Panc1 (cell line): ENCODE measurements around the gene MARCHF3.

ENCODE experiments used
- SIN3A ChIP-seq: IDR thresholded peaks from 2 replicates; pipeline ENCODE4 v1.6.1; 2012; ENCODE audit warnings: low read depth, mild to moderate bottlenecking, low read length, moderate library complexity, borderline replicate concordance; ENCODE audit not compliant: insufficient read depth
- TCF7L2 ChIP-seq: IDR thresholded peaks from 2 replicates; pipeline ENCODE4 v1.6.1; 2011; ENCODE audit warnings: mild to moderate bottlenecking, low read depth, low read length, inconsistent platforms
- TF ChIP-seq, protein P1 (sequence below): fragments of 450-650 bp; IDR thresholded peaks from 2 replicates; pipeline ENCODE4 v1.5.1; 2017; ENCODE audit warnings: mild to moderate bottlenecking

DNA sequence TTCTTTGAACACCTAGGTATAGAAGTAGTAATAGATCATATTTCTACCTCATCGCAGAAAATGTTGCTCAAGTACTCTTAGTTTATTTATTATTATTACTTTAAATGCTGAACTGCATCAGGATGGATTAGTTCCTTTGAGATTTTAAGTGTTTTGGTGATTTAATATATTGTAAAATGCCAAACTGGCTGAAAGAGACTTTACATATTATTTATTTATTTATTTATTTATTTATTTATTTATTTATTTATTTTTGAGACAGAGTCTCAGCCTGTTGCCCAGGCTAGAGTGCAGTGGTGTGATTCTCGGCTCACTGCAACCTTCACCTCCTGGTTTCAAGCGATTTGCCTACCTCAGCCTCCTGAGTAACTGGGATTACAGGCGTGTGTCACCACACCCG lies 211.1 kb downstream of the MARCHF3 start:
- TF ChIP-seq, protein P1, sequence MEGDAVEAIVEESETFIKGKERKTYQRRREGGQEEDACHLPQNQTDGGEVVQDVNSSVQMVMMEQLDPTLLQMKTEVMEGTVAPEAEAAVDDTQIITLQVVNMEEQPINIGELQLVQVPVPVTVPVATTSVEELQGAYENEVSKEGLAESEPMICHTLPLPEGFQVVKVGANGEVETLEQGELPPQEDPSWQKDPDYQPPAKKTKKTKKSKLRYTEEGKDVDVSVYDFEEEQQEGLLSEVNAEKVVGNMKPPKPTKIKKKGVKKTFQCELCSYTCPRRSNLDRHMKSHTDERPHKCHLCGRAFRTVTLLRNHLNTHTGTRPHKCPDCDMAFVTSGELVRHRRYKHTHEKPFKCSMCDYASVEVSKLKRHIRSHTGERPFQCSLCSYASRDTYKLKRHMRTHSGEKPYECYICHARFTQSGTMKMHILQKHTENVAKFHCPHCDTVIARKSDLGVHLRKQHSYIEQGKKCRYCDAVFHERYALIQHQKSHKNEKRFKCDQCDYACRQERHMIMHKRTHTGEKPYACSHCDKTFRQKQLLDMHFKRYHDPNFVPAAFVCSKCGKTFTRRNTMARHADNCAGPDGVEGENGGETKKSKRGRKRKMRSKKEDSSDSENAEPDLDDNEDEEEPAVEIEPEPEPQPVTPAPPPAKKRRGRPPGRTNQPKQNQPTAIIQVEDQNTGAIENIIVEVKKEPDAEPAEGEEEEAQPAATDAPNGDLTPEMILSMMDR = no peak
- no peak for TF ChIP-seq TCF7L2
- no peak for TF ChIP-seq SIN3A
